A172 (cell line): ENCODE data around the gene IGF2R. TPM values are rescaled to one million over a fixed set of nuclear protein-coding genes. Genes with fewer than 3 reads are reported as not detected.
"Not testable (repeated sequence)": the region's sequence is repeated elsewhere in the genome, so short reads cannot be mapped to it uniquely, and the experiment has no call there.

Experiments
- DNase-seq: peaks from one replicate; pipeline ENCODE4 v3.0.0-alpha.2; 2015; ENCODE audit warnings: low spot score
- total RNA-seq: library from RNA; depleted of rRNA; stranded (reverse); fragments of >200 nt; shearing (Covaris generic); gene quantifications from 2 replicates; pipeline ENCODE4 v1.2.3, GENCODE V29; 2014

Gene IGF2R
- total RNA-seq, 1 experiment from 2014 or later, result 99.8 TPM

GRCh38 chr6:160077526-160077925 is 108.6 kb downstream of the IGF2R start:
- DNase-seq, result no peak

GRCh38 chr6:160078883-160079685 is 110.2 kb downstream of the IGF2R start:
- DNase-seq, result no peak

GRCh38 chr6:160079686-160080043 is 110.8 kb downstream of the IGF2R start:
- DNase-seq, result no peak

GRCh38 chr6:160080097-160080496 is 111.2 kb downstream of the IGF2R start:
- no peak for DNase-seq

GRCh38 chr6:160081398-160081797 is 112.5 kb downstream of the IGF2R start:
- no peak for DNase-seq

- DNase-seq, result no peak
These were observed 113.7 kb downstream of the IGF2R start for GRCh38 chr6:160082627-160083026.

GRCh38 chr6:160084198-160084776 is 115.4 kb downstream of the IGF2R start:
- DNase-seq, result no peak

- no peak for DNase-seq
These were observed 116.3 kb downstream of the IGF2R start for GRCh38 chr6:160085226-160085625.

GRCh38 chr6:160085713-160086505 is 117.0 kb downstream of the IGF2R start:
- DNase-seq, result no peak

- no peak for DNase-seq
These were observed 117.9 kb downstream of the IGF2R start for GRCh38 chr6:160086754-160087153.

- DNase-seq, result peak; percentile 61
These were observed 119.3 kb downstream of the IGF2R start for GRCh38 chr6:160088069-160088783.

GRCh38 chr6:160088784-160089533 is 120.1 kb downstream of the IGF2R start:
- no peak for DNase-seq

GRCh38 chr6:160089534-160089897 is 120.6 kb downstream of the IGF2R start:
- DNase-seq, result no peak

- DNase-seq, result not testable (repeated sequence)
These were observed 121.8 kb downstream of the IGF2R start for GRCh38 chr6:160090442-160091239.

- not testable (repeated sequence) for DNase-seq
These were observed 123.3 kb downstream of the IGF2R start for GRCh38 chr6:160092176-160092575.

- no peak for DNase-seq
These were observed 123.7 kb downstream of the IGF2R start for GRCh38 chr6:160092602-160093001.

- DNase-seq, result no peak
These were observed 124.2 kb downstream of the IGF2R start for GRCh38 chr6:160093061-160093460.

- no peak for DNase-seq
These were observed 125.1 kb downstream of the IGF2R start for GRCh38 chr6:160093946-160094345.

- DNase-seq, result no peak
These were observed 126.4 kb downstream of the IGF2R start for GRCh38 chr6:160095146-160095845.
